Panc1 (cell line): ENCODE results near the gene TRRAP. TPM values are rescaled to one million over a fixed set of nuclear protein-coding genes. Genes with fewer than 3 reads are reported as not detected.

Experiments
- ATAC-seq: fragments of 200-7000 bp; cut with Tn5 transposase; 2 replicates; pipeline ENCODE4 v1.9.1; 2020; ENCODE audit warnings: mild to moderate bottlenecking, moderate library complexity
- BruUV-seq: library from RNA; stranded (reverse); fragments of 400-500 nt; replicated peaks from 2 replicates; lab custom pipeline; 2021; lab: Mats Ljungman, UMichigan
- CTCF ChIA-PET: fragments of 300-600 bp; sonication (Branson Sonifier 250); formaldehyde crosslinking; loops from one replicate; lab custom pipeline; 2022; ENCODE audit warnings: antibody characterized with exemption; lab: Charles Lee
- POLR2A ChIA-PET: fragments of 300-600 bp; sonication (Branson Sonifier 250); formaldehyde crosslinking; loops from one replicate; lab custom pipeline; 2022; ENCODE audit warnings: antibody characterized with exemption; lab: Charles Lee
- DNase-seq: peaks from one replicate; pipeline ENCODE4 v3.0.0-alpha.2; 2010; ENCODE audit warnings: low read depth, low spot score
- H3K27ac ChIP-seq: 2 replicates; pipeline ENCODE4 v1.5.1; 2011; ENCODE audit warnings: mild to moderate bottlenecking, low read length, inconsistent platforms
- H3K27me3 ChIP-seq: fragments of 200-500 bp; sonication (Bioruptor generic); 2 replicates; pipeline ENCODE4 v1.6.0; 2014; ENCODE audit warnings: low read length, inconsistent platforms; ENCODE audit not compliant: control insufficient read depth, insufficient read depth
- H3K36me3 ChIP-seq: fragments of 200-500 bp; sonication (Bioruptor generic); 2 replicates; pipeline ENCODE4 v1.5.1; 2014; ENCODE audit warnings: inconsistent platforms, mild to moderate bottlenecking, low read length, moderate library complexity; ENCODE audit not compliant: control insufficient read depth, insufficient read depth
- H3K4me1 ChIP-seq: 2 replicates; pipeline ENCODE4 v1.5.1; 2011; ENCODE audit warnings: inconsistent platforms, mild to moderate bottlenecking, low read length, moderate library complexity; ENCODE audit not compliant: control insufficient read depth, insufficient read depth
- H3K4me3 ChIP-seq, 2 experiments: 2 replicates each; pipeline ENCODE4 v1.5.1; 2011 to 2012; ENCODE audit warnings: low read depth in 2 of 2, low read length in 2 of 2, mild to moderate bottlenecking in 2 of 2, inconsistent platforms in 1 of 2, moderate library complexity in 1 of 2
- H3K9me3 ChIP-seq: fragments of 200-500 bp; sonication (Bioruptor generic); 2 replicates; pipeline ENCODE4 v1.5.1; 2014; ENCODE audit warnings: low read depth, mild to moderate bottlenecking, inconsistent platforms, low read length, moderate library complexity; ENCODE audit not compliant: control insufficient read depth, insufficient read depth
- CTCF ChIP-seq: fragments of 450-650 bp; IDR thresholded peaks from 2 replicates; pipeline ENCODE4 v1.5.1; 2017; ENCODE audit warnings: mild to moderate bottlenecking
- POLR2AphosphoS5 ChIP-seq: IDR thresholded peaks from 2 replicates; pipeline ENCODE4 v1.6.1; 2012; ENCODE audit warnings: mild to moderate bottlenecking, low read depth, low read length, moderate library complexity
- REST ChIP-seq, 2 experiments: IDR thresholded peaks; 2 replicates each; pipeline ENCODE4 v1.6.1; 2011 to 2012; ENCODE audit warnings: low read depth in 2 of 2, control low read depth in 1 of 2, low read length in 1 of 2, mild to moderate bottlenecking in 1 of 2, moderate library complexity in 1 of 2; ENCODE audit not compliant: insufficient read depth in 1 of 2
- SIN3A ChIP-seq: IDR thresholded peaks from 2 replicates; pipeline ENCODE4 v1.6.1; 2012; ENCODE audit warnings: low read depth, mild to moderate bottlenecking, low read length, moderate library complexity, borderline replicate concordance; ENCODE audit not compliant: insufficient read depth
- TCF7L2 ChIP-seq: IDR thresholded peaks from 2 replicates; pipeline ENCODE4 v1.6.1; 2011; ENCODE audit warnings: mild to moderate bottlenecking, low read depth, low read length, inconsistent platforms
- in situ Hi-C: cut with HindIII; loops from 2 replicates; pipeline ENCODE4 v1.10.0; 2016; ENCODE audit warnings: low sequenced_read_pairs, low pct_unique_long_range_greater_than_20kb
- intact Hi-C: fragments of 100-400 bp; cut with micrococcal nuclease; formaldehyde crosslinking; loops from one replicate; pipeline ENCODE4 v1.10.0; 2022; ENCODE audit not compliant: unreplicated experiment
- total RNA-seq: library from RNA; stranded (reverse); gene quantifications from one replicate; pipeline ENCODE4 v1.2.1, GENCODE V29; 2021; ENCODE audit not compliant: unreplicated experiment

The TRRAP gene
- total RNA-seq, 1 experiment from 2014 or later = 44.9 TPM

DNA sequence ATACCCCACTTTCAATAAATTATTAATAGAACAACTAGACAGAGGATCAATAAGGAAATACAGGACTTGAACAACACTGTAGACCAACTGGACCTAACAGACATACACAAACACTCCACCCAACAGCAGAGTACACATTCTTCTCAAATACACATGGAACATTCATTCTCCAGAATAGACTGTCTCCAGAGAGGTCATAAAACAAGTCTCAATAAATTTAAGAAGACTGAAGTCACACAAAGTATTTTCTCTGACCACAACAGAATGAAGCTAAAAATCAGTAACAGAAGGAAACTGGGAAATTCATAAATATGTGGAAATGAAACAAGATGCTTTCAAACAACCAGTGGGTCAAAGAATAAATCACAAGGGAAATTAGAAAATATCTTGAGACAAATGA is 145.7 kb downstream of the TRRAP start:
- intact Hi-C loops = no loop called here
- no peak for ATAC-seq
- no TSS peak for BruUV-seq
- TF ChIP-seq CTCF (no peak), POLR2AphosphoS5 (no peak), SIN3A (no peak), TCF7L2 (no peak), REST (IDR thresholded peaks at IDR 0.05; ENCODE audit: insufficient read depth in 1 of 2, low read depth in 2 of 2, low read length in 1 of 2) (no peak)
- H3K4me1 ChIP-seq = peaks cover 3% of the 10 kb centered on the region; the same call in 1 of the 2 replicates
- H3K4me3 ChIP-seq = no peak overlapping the region
- POLR2A ChIA-PET = no interaction called here
- in situ Hi-C loops = no loop called here
- H3K27me3 ChIP-seq = no peaks in the 10 kb centered on the region
- DNase-seq = no peak
- CTCF ChIA-PET = no interaction called here
- no peak overlapping the region for H3K27ac ChIP-seq
- 0 out of 2 replicates have a peak, but pooled peaks cover 3% of the 10 kb centered on the region for H3K36me3 ChIP-seq
- H3K9me3 ChIP-seq = no peaks in the 10 kb centered on the region

- H3K36me3 ChIP-seq = peaks cover 14% of the 10 kb centered on the region
- no peak overlapping the region for H3K27ac ChIP-seq
- ATAC-seq (no peak), DNase-seq (no peak)
- H3K27me3 ChIP-seq = no peaks in the 10 kb centered on the region
- in situ Hi-C loops = no loop called here
- H3K4me1 ChIP-seq = peaks cover 10% of the 10 kb centered on the region
- BruUV-seq = no TSS peak
- no peaks in the 10 kb centered on the region for H3K9me3 ChIP-seq
- intact Hi-C loops = no loop called here
- ChIA-PET CTCF (no interaction called here), POLR2A (no interaction called here)
- TF ChIP-seq CTCF (no peak), REST (IDR thresholded peaks at IDR 0.05; ENCODE audit: insufficient read depth in 1 of 2, low read depth in 2 of 2, low read length in 1 of 2) (no peak)
- no peak overlapping the region for H3K4me3 ChIP-seq
These were observed 148.9 kb downstream of the TRRAP start for GRCh38 chr7:99027241-99027640.
